Upper lobe of left lung (tissue), 6 donors: Measurements from ENCODE around the gene TCERG1L. TPM values are rescaled to one million over a fixed set of nuclear protein-coding genes. Genes with fewer than 3 reads are reported as not detected.
A peak's percentile ranks its signal among the peaks of the same experiment; 100 is the strongest.

ENCODE experiments used
- ATAC-seq, 2 donors: fragments of 200-7000 bp; cut with Tn5 transposase; one replicate each; pipeline ENCODE4 v1.9.1; 2022; ENCODE audit warnings: mild to moderate bottlenecking in 2 of 2, moderate library complexity in 2 of 2; ENCODE audit not compliant: low FRiP score in 2 of 2
- DNase-seq, 2 donors: peaks; one replicate each; pipeline ENCODE4 v3.0.0-alpha.2; 2019 to 2020
- H3K27ac ChIP-seq, 4 donors: fragments of 200-600 bp; sonication (generic); one replicate each; pipeline ENCODE4 v1.5.1; 2016 to 2019
- H3K27me3 ChIP-seq, 4 donors: fragments of 200-600 bp; sonication (generic); one replicate each; pipeline ENCODE4 v1.5.1; 2017 to 2019
- H3K36me3 ChIP-seq, 4 donors: fragments of 200-600 bp; sonication (generic); one replicate each; pipeline ENCODE4 v1.5.1; 2016 to 2019
- H3K4me1 ChIP-seq, 4 donors: fragments of 200-600 bp; sonication (generic); one replicate each; pipeline ENCODE4 v1.5.1; 2018 to 2019
- H3K4me3 ChIP-seq, 4 donors: fragments of 200-600 bp; sonication (generic); one replicate each; pipeline ENCODE4 v1.5.1; 2017 to 2019; ENCODE audit warnings: mild to moderate bottlenecking in 2 of 4, moderate library complexity in 1 of 4
- H3K9me3 ChIP-seq, 4 donors: fragments of 200-600 bp; sonication (generic); one replicate each; pipeline ENCODE4 v1.5.1; 2018 to 2019
- CTCF ChIP-seq, 6 experiments: fragments of 450-650 bp in 4 of 6; fragments of 200-600 bp in 2 of 6; sonication (generic) in 2 of 6; IDR thresholded peaks; one replicate each; pipeline ENCODE4 v1.5.1; 2016 to 2019; ENCODE audit warnings: antibody characterized with exemption in 6 of 6
- EP300 ChIP-seq, 4 donors: sonication (generic); formaldehyde crosslinking; IDR thresholded peaks; one replicate each; pipeline ENCODE4 v1.5.1; 2017; ENCODE audit warnings: antibody characterized with exemption in 4 of 4, control low read depth in 2 of 4
- POLR2A ChIP-seq, 4 donors: fragments of 450-650 bp; IDR thresholded peaks; one replicate each; pipeline ENCODE4 v1.5.1; 2016 to 2017; ENCODE audit warnings: antibody characterized with exemption in 4 of 4, mild to moderate bottlenecking in 2 of 4
- POLR2AphosphoS5 ChIP-seq, 2 donors: sonication (generic); formaldehyde crosslinking; IDR thresholded peaks; one replicate each; pipeline ENCODE4 v1.5.1; 2017; ENCODE audit warnings: antibody characterized with exemption in 2 of 2
- WGBS, 2 donors: methylation state at CpG; one replicate each; pipeline ENCODE4 v1.1.5; 2017 to 2018; 5-methylcytosine and 5-hydroxymethylcytosine counted together
- total RNA-seq, 6 donors: library from RNA; depleted of rRNA in 4 of 6; stranded (reverse); fragments of >200 nt in 4 of 6; gene quantifications; one replicate each; pipeline versions ENCODE4 v1.1.0 to v1.2.1, GENCODE V29; 2016 to 2021
- donor health status: DM: no; HTN: no; CAD: no; lungs with moderate emphysema.
- donor health status: DM: no; HTN: yes; CAD: no; lungs with severe emphysema.

Gene TCERG1L
- total RNA-seq = under 1 TPM in 1 of 6 donors, not detected in 5; 0.10 TPM

GRCh38 chr10:131311661-131312477 lies at the start of gene TCERG1L:
Gene TCERG1L, minus strand, starts transcription at chr10:131311721. Its CDS starts 86 bp downstream, at chr10:131311635.
- no peak for TF ChIP-seq POLR2A (IDR thresholded peaks at IDR 0.05)
- TF ChIP-seq CTCF (IDR thresholded peaks at IDR 0.05) = no peak
- no peak for TF ChIP-seq POLR2AphosphoS5 (IDR thresholded peaks at IDR 0.05)
- ATAC-seq (peak in 1 of 2 donors; percentile 11), DNase-seq (peak in 1 of 2 donors; percentile 83)
- H3K4me3 ChIP-seq = peak within 1 kb of the TSS in 3 of 4 donors; percentile 29 to 45 (median 35)
- H3K27ac ChIP-seq = no peak within 1 kb of the TSS
- no peaks in the 10 kb centered on the region for H3K36me3 ChIP-seq
- no peaks in the 10 kb centered on the region for H3K9me3 ChIP-seq
- H3K27me3 ChIP-seq = peaks cover 0 to 32% (median 11%) of the 10 kb centered on the region in 4 donors
- peaks cover 7 to 25% (median 7%) of the 10 kb centered on the region in 4 donors for H3K4me1 ChIP-seq
- WGBS, 2 donors = 2% methylated on average over 32 of the region's 104 CpGs; no CpG with 5 or more reads in 1 of the 2 donors

GRCh38 chr10:131358741-131359442 lies 47.4 kb upstream of the TCERG1L start:
- DNase-seq = no peak
- H3K27ac ChIP-seq = no peak overlapping the region
- ATAC-seq = no peak
- no peak overlapping the region for H3K4me3 ChIP-seq
- no peak for TF ChIP-seq POLR2A (IDR thresholded peaks at IDR 0.05)
- TF ChIP-seq EP300 (IDR thresholded peaks at IDR 0.05) = no peak
- TF ChIP-seq CTCF (IDR thresholded peaks at IDR 0.05) = no peak
- no peak for TF ChIP-seq POLR2AphosphoS5 (IDR thresholded peaks at IDR 0.05)
- no peaks in the 10 kb centered on the region for H3K27me3 ChIP-seq
- 59 to 72% methylated on average over 13 of the region's 13 CpGs for WGBS, 2 donors
- H3K4me1 ChIP-seq = no peaks in the 10 kb centered on the region
- no peaks in the 10 kb centered on the region for H3K9me3 ChIP-seq
- H3K36me3 ChIP-seq = no peaks in the 10 kb centered on the region

GRCh38 chr10:131356442-131356841 lies 44.9 kb upstream of the TCERG1L start:
- TF ChIP-seq CTCF (IDR thresholded peaks at IDR 0.05) (no peak), POLR2A (IDR thresholded peaks at IDR 0.05) (no peak), POLR2AphosphoS5 (IDR thresholded peaks at IDR 0.05) (no peak), EP300 (IDR thresholded peaks at IDR 0.05) (no peak)
- H3K9me3 ChIP-seq = no peaks in the 10 kb centered on the region
- ATAC-seq (no peak), DNase-seq (no peak)
- H3K4me1 ChIP-seq = no peaks in the 10 kb centered on the region
- 85 to 88% methylated on average over 7 of the region's 7 CpGs for WGBS, 2 donors
- H3K27ac ChIP-seq = no peak overlapping the region
- H3K27me3 ChIP-seq = no peaks in the 10 kb centered on the region
- no peak overlapping the region for H3K4me3 ChIP-seq
- H3K36me3 ChIP-seq = no peaks in the 10 kb centered on the region

GRCh38 chr10:131355881-131356280 lies 44.4 kb upstream of the TCERG1L start:
- Histone ChIP-seq H3K4me1 (no peaks in the 10 kb centered on the region), H3K27me3 (no peaks in the 10 kb centered on the region), H3K4me3 (no peak overlapping the region), H3K27ac (no peak overlapping the region), H3K9me3 (no peaks in the 10 kb centered on the region), H3K36me3 (no peaks in the 10 kb centered on the region)
- ATAC-seq = no peak
- DNase-seq = no peak
- 83 to 90% methylated on average over 4 of the region's 4 CpGs for WGBS, 2 donors
- TF ChIP-seq CTCF (IDR thresholded peaks at IDR 0.05) = no peak
